Measurements from ENCODE around the gene PTK6.

PTK6 gene

DNA sequence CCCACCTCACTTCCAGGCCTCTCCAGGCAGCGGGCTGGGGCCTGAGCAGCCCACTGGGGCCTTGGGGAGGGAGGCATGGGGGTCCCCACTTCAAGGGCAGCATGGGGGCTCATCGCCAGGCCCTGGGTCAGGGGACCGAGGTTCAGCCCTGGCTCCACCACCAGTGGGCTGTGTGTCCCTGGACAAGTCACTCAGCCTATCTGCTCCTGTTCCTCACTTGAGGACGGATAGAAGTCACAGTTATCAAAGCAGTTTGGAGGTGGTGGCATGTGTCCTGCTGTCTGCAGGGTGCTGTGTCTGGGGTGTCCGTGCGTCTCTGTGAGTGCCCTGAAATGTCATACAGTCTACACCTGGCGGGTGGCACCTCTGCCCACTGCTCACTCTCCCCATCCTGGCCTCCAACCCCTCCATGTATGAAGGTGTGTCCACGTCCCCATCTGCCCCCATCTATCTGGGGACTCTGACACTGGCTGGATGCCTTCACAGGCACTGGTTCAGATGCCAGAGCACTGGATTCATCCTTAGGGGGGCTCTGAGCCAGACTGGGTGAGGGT is 41.9 kb downstream of the PTK6 start:
- Histone ChIP-seq H3K27me3 (ENCODE audit: control insufficient read depth in 1 of 2, insufficient read depth in 2 of 2, low read length in 2 of 2) (peaks cover 17 to 25% of the 10 kb centered on the region in 2 donors), H3K4me3 (ENCODE audit: low read length in 2 of 2) (no peak overlapping the region), H3K27ac (ENCODE audit: low read length) (no peak overlapping the region), H3K9me3 (ENCODE audit: control insufficient read depth in 2 of 2, low read length in 2 of 2) (no peaks in the 10 kb centered on the region), H3K36me3 (ENCODE audit: control insufficient read depth in 2 of 2, insufficient read depth in 2 of 2, low read length in 2 of 2) (no peaks in the 10 kb centered on the region), H3K9ac (ENCODE audit: low read length in 2 of 2) (no peak overlapping the region), H3K4me1 (ENCODE audit: control insufficient read depth, insufficient read depth, low read length) (peaks cover 17% of the 10 kb centered on the region)

DNA sequence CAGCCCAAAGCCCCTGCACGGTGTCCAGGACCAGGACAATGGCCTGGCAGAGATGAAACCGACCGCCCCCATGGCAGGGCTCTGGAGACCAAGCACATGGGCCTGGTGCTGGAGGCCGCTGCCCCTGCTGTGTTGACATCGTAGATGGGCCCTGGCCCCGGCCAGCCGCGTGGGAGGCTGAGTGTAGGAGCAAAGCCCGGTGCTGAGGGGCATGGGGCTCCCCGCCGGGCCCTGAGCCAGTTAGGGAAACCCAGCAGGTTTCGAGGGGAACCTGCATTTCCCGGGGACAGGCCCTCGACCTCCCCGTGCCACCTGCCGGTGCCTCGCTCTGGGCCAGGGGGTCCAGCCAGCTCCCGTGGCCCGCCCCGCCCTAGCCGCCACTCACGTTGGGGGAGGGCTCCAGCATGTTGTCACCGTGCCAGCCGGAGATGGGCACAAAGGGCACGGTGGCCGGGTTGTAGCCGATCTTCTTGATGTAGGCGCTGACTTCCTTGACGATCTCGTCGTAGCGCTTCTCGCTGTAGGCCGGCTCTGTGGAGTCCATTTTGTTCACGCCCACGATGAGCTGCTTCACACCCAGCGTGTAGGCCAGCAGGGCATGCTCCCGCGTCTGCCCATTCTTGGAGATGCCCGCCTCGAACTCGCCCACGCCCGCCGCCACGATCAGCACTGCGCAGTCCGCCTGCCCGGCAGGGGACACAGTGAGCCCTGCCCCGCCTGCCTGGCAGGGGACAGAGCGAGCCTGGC is 42.6 kb downstream of the PTK6 start:
- Histone ChIP-seq H3K9ac (ENCODE audit: low read length in 2 of 2) (no peak overlapping the region), H3K4me1 (ENCODE audit: control insufficient read depth, insufficient read depth, low read length) (peaks cover 17% of the 10 kb centered on the region), H3K4me3 (ENCODE audit: low read length in 2 of 2) (no peak overlapping the region), H3K27ac (ENCODE audit: low read length) (no peak overlapping the region), H3K27me3 (ENCODE audit: control insufficient read depth in 1 of 2, insufficient read depth in 2 of 2, low read length in 2 of 2) (peaks cover 12 to 22% of the 10 kb centered on the region in 2 donors), H3K9me3 (ENCODE audit: control insufficient read depth in 2 of 2, low read length in 2 of 2) (no peaks in the 10 kb centered on the region), H3K36me3 (ENCODE audit: control insufficient read depth in 2 of 2, insufficient read depth in 2 of 2, low read length in 2 of 2) (no peaks in the 10 kb centered on the region)

DNA sequence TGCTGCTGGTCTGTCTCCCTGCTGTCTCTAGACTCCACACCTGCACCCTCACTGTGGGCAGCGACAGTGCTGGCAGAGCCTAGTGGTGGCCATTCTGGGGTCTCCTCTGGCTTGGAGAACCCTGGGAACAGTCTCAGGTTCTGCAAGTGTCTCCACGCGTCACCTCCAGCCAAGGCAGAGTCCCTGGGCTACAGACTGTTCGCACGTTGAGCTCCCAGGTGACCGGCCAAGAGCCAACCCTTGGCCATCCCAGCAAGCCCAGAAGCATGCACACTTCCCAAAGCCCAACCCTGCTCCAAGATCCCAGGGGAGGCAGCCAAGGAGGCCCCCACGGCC is 43.1 kb downstream of the PTK6 start:
- H3K4me1 ChIP-seq (ENCODE audit: control insufficient read depth, insufficient read depth, low read length) = peaks cover 13% of the 10 kb centered on the region
- H3K36me3 ChIP-seq (ENCODE audit: control insufficient read depth in 2 of 2, insufficient read depth in 2 of 2, low read length in 2 of 2) = no peaks in the 10 kb centered on the region
- peaks cover 8 to 21% of the 10 kb centered on the region in 2 donors for H3K27me3 ChIP-seq (ENCODE audit: control insufficient read depth in 1 of 2, insufficient read depth in 2 of 2, low read length in 2 of 2)
- H3K9ac ChIP-seq (ENCODE audit: low read length in 2 of 2) = no peak overlapping the region
- no peak overlapping the region for H3K4me3 ChIP-seq (ENCODE audit: low read length in 2 of 2)
- H3K27ac ChIP-seq (ENCODE audit: low read length) = no peak overlapping the region
- no peaks in the 10 kb centered on the region for H3K9me3 ChIP-seq (ENCODE audit: control insufficient read depth in 2 of 2, low read length in 2 of 2)

DNA sequence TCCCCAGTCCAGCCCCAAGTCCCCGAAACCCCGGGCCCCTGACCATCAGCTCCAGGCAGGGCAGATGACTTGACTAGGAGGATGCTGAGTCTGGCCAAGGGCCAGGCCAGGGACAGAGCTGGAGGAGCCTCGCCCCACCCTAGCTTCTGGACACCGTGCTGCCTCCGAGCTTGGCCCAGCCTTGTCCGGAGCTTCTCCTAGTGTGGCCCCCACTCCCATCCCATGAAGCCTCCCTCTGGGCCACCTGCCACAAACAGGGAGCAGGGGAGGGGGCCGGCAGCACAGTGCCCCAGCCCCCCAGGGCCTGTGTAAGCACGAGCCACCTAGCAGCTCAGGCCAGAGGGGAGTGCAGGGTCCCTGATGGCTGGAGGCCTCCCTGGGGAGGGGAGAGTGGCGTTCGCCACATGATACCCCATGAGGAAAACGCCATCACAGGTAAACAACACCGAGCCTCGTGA is 43.6 kb downstream of the PTK6 start:
- Histone ChIP-seq H3K27me3 (ENCODE audit: control insufficient read depth in 1 of 2, insufficient read depth in 2 of 2, low read length in 2 of 2) (peaks cover 8 to 26% of the 10 kb centered on the region in 2 donors), H3K4me1 (ENCODE audit: control insufficient read depth, insufficient read depth, low read length) (peaks cover 17% of the 10 kb centered on the region), H3K9ac (ENCODE audit: low read length in 2 of 2) (no peak overlapping the region), H3K36me3 (ENCODE audit: control insufficient read depth in 2 of 2, insufficient read depth in 2 of 2, low read length in 2 of 2) (no peaks in the 10 kb centered on the region), H3K9me3 (ENCODE audit: control insufficient read depth in 2 of 2, low read length in 2 of 2) (no peaks in the 10 kb centered on the region), H3K4me3 (ENCODE audit: low read length in 2 of 2) (no peak overlapping the region), H3K27ac (ENCODE audit: low read length) (no peak overlapping the region)

DNA sequence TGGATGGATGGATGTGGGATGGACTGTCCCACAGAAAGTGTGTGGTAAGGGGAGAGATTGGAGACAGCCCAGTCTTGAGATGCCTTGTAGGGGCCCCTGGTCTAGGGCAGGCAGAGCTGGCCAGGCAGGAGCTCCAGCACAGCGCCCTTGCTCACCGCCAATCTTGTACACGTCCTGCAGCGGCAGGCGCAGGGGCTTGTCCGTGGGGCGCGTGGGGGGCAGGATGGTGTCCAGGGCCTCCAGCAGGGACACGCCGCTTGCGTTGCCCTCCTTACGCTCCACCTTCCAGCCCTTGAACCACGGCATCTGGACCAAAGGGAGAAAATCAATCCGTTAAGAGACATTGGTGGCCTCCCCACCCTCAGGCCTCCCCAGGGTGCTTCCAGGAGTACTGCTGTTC is 44.2 kb downstream of the PTK6 start:
- H3K4me1 ChIP-seq (ENCODE audit: control insufficient read depth, insufficient read depth, low read length) = peaks cover 16% of the 10 kb centered on the region
- H3K27me3 ChIP-seq (ENCODE audit: control insufficient read depth in 1 of 2, insufficient read depth in 2 of 2, low read length in 2 of 2) = peaks cover 8 to 24% of the 10 kb centered on the region in 2 donors
- no peaks in the 10 kb centered on the region for H3K36me3 ChIP-seq (ENCODE audit: control insufficient read depth in 2 of 2, insufficient read depth in 2 of 2, low read length in 2 of 2)
- H3K9ac ChIP-seq (ENCODE audit: low read length in 2 of 2) = no peak overlapping the region
- no peak overlapping the region for H3K27ac ChIP-seq (ENCODE audit: low read length)
- no peaks in the 10 kb centered on the region for H3K9me3 ChIP-seq (ENCODE audit: control insufficient read depth in 2 of 2, low read length in 2 of 2)
- H3K4me3 ChIP-seq (ENCODE audit: low read length in 2 of 2) = no peak overlapping the region

DNA sequence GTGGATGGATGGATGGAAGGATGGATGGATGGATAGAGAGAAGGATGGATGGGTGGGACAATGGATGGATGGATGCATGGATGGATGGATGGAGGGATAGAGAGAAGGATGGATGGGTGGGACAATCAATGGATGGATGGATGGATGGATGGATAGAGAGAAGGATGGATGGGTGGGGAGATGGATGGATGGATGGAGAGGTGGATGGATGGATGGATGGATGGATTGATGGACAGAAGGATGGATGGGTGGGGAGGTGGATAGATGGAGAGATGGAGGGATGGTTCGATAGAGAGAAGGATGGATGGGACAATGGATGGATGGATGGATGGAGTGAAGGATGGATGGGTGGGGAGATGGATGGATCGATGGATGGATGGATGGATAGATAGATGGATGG is 44.7 kb downstream of the PTK6 start:
- H3K4me1 ChIP-seq (ENCODE audit: control insufficient read depth, insufficient read depth, low read length) = peaks cover 14% of the 10 kb centered on the region
- H3K9ac ChIP-seq (ENCODE audit: low read length in 2 of 2) = no peak overlapping the region
- H3K9me3 ChIP-seq (ENCODE audit: control insufficient read depth in 2 of 2, low read length in 2 of 2) = no peaks in the 10 kb centered on the region
- no peak overlapping the region for H3K4me3 ChIP-seq (ENCODE audit: low read length in 2 of 2)
- H3K27ac ChIP-seq (ENCODE audit: low read length) = no peak overlapping the region
- peaks cover 9 to 25% of the 10 kb centered on the region in 2 donors for H3K27me3 ChIP-seq (ENCODE audit: control insufficient read depth in 1 of 2, insufficient read depth in 2 of 2, low read length in 2 of 2)
- H3K36me3 ChIP-seq (ENCODE audit: control insufficient read depth in 2 of 2, insufficient read depth in 2 of 2, low read length in 2 of 2) = no peaks in the 10 kb centered on the region

DNA sequence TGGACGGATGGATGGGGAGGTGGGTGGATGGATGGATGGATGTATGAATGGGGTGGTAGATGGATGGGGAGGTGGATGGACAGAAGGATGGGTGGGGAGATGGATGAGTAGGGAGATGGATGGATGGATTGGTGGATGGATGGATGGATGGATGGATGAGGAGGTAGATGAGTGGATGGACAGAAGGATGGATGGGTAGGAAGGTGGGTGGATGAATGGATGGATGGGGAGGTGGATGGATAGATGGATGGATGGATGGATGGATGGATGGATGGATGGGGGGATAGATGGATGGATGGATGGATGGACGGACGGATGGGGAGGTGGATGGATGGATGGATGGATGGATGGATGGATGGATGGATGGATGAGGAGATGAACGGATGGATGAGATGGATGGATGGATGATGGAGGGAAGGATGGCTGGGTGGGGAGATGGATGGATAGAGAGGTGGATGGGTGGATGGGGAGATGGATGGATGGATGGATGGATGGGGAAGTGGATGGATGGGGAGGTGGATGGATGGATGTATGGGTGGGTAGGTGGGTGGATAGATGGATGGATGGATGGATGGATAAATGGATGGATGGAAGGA is 45.4 kb downstream of the PTK6 start:
- Histone ChIP-seq H3K4me3 (ENCODE audit: low read length in 2 of 2) (no peak overlapping the region), H3K4me1 (ENCODE audit: control insufficient read depth, insufficient read depth, low read length) (peaks cover 11% of the 10 kb centered on the region), H3K36me3 (ENCODE audit: control insufficient read depth in 2 of 2, insufficient read depth in 2 of 2, low read length in 2 of 2) (no peaks in the 10 kb centered on the region), H3K27me3 (ENCODE audit: control insufficient read depth in 1 of 2, insufficient read depth in 2 of 2, low read length in 2 of 2) (peaks cover 11 to 29% of the 10 kb centered on the region in 2 donors), H3K9ac (ENCODE audit: low read length in 2 of 2) (no peak overlapping the region), H3K9me3 (ENCODE audit: control insufficient read depth in 2 of 2, low read length in 2 of 2) (no peaks in the 10 kb centered on the region), H3K27ac (ENCODE audit: low read length) (no peak overlapping the region)

DNA sequence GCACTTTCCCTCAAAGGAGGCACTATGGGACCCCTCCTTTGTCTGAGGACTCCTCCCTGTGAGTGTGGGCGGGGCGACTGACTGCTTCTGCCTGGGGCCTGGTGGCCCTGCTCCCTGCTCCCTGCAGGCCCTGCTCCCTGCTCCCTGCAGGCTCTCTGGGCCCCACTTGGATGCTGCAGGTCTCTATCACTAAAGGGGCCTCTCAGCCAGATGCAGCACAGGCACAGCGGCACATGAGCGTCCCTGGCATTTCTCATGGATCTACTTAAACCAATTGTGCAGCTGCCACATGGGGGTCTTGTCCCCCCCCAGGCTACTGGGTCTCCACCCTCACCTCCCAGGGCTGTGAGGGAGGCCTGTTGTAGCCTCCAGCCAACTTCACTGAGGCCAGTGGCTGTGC is 46.1 kb downstream of the PTK6 start:
- H3K36me3 ChIP-seq (ENCODE audit: control insufficient read depth in 2 of 2, insufficient read depth in 2 of 2, low read length in 2 of 2) = no peaks in the 10 kb centered on the region
- no peak overlapping the region for H3K9ac ChIP-seq (ENCODE audit: low read length in 2 of 2)
- H3K9me3 ChIP-seq (ENCODE audit: control insufficient read depth in 2 of 2, low read length in 2 of 2) = no peaks in the 10 kb centered on the region
- no peak overlapping the region for H3K4me3 ChIP-seq (ENCODE audit: low read length in 2 of 2)
- H3K4me1 ChIP-seq (ENCODE audit: control insufficient read depth, insufficient read depth, low read length) = peaks cover 6% of the 10 kb centered on the region
- no peak overlapping the region for H3K27ac ChIP-seq (ENCODE audit: low read length)
- peaks cover 16 to 32% of the 10 kb centered on the region in 2 donors for H3K27me3 ChIP-seq (ENCODE audit: control insufficient read depth in 1 of 2, insufficient read depth in 2 of 2, low read length in 2 of 2)

DNA sequence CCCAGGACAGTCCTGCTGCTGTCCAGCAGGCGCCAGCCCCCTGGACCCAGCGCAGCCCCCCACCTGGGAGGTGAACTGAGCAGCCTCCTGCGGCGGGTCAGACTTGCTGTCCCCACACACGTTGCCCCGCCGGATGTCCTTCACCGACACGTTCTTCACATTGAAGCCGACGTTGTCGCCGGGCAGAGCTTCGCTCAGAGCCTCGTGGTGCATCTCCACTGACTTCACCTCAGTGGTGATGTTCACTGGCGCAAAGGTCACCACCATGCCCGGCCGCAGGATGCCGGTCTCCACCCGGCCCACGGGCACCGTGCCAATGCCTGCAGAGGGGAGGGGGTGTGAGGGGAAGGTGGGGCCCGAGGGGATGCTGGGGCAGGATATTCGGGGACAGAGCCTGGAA is 46.8 kb downstream of the PTK6 start:
- peaks cover 5% of the 10 kb centered on the region for H3K4me1 ChIP-seq (ENCODE audit: control insufficient read depth, insufficient read depth, low read length)
- peaks cover 19 to 31% of the 10 kb centered on the region in 2 donors for H3K27me3 ChIP-seq (ENCODE audit: control insufficient read depth in 1 of 2, insufficient read depth in 2 of 2, low read length in 2 of 2)
- H3K27ac ChIP-seq (ENCODE audit: low read length) = no peak overlapping the region
- no peaks in the 10 kb centered on the region for H3K9me3 ChIP-seq (ENCODE audit: control insufficient read depth in 2 of 2, low read length in 2 of 2)
- no peak overlapping the region for H3K9ac ChIP-seq (ENCODE audit: low read length in 2 of 2)
- no peak overlapping the region for H3K4me3 ChIP-seq (ENCODE audit: low read length in 2 of 2)
- H3K36me3 ChIP-seq (ENCODE audit: control insufficient read depth in 2 of 2, insufficient read depth in 2 of 2, low read length in 2 of 2) = no peaks in the 10 kb centered on the region

DNA sequence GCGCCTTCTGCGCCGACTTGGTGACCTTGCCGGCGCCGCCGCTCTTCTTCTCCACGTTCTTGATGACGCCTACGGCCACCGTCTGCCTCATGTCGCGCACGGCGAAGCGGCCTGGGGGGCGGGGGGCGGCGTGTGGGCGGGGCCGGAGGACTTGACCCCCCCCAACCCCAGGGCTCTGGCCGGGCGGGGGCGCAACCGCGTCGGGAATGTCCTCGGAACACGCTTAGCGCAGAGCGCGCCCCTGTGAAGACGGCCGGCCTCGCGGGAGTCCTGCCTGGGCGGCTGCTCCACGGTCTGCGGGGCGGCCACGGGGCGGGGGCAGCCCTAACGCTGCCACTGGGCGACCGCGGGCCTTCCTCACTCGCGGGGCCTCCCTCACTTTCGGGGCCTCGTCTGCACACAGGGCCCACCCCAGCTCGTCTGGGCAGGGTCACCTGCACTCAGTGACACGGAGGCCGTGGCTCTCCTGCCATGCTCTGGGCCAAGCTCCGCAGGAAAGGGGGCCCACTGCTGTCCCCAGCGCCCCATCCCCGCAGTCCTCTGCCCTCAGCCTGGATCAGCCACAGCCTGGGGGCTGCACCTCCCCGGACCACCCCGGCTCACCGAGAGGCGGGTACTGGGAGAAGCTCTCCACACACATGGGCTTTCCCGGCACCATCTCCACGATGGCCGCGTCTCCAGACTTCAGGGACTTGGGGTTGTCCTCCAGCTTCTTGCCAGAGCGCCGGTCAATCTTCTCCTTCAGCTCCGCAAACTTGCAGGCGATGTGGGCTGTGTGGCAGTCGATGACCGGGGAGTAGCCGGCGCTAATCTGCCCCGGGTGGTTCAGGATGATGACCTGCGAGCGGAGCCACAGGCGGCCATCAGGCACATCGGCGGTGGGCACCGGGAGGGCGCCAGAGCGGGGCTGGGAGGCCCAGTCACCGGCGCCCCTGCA is 48.6 kb downstream of the PTK6 start:
- Histone ChIP-seq H3K4me1 (ENCODE audit: control insufficient read depth, insufficient read depth, low read length) (peaks cover 5% of the 10 kb centered on the region), H3K9ac (ENCODE audit: low read length in 2 of 2) (no peak overlapping the region), H3K27me3 (ENCODE audit: control insufficient read depth in 1 of 2, insufficient read depth in 2 of 2, low read length in 2 of 2) (peaks cover 22 to 39% of the 10 kb centered on the region in 2 donors), H3K27ac (ENCODE audit: low read length) (no peak overlapping the region), H3K9me3 (ENCODE audit: control insufficient read depth in 2 of 2, low read length in 2 of 2) (no peaks in the 10 kb centered on the region), H3K4me3 (ENCODE audit: low read length in 2 of 2) (no peak overlapping the region), H3K36me3 (ENCODE audit: control insufficient read depth in 2 of 2, insufficient read depth in 2 of 2, low read length in 2 of 2) (no peaks in the 10 kb centered on the region)
